ENCODE measurements around the gene LMO2.
"Not testable (repeated sequence)": the region's sequence is repeated elsewhere in the genome, so short reads cannot be mapped to it uniquely, and the experiment has no call there.

Gene LMO2

GRCh38 chr11:33891714-33892327 lies at the start of gene LMO2:
LMO2 (minus strand) TSS chr11:33892076; CDS start chr11:33869716, 22,360 bp downstream.
- DNase-seq: no peak

GRCh38 chr11:33940538-33940815 lies 48.6 kb upstream of the LMO2 start:
- no peak for DNase-seq

GRCh38 chr11:33936725-33937604 lies 45.1 kb upstream of the LMO2 start:
- DNase-seq: no peak

- DNase-seq: no peak
Measured at GRCh38 chr11:33935461-33936456, 43.9 kb upstream of the LMO2 start.

GRCh38 chr11:33935005-33935404 lies 43.1 kb upstream of the LMO2 start:
- no peak for DNase-seq

- DNase-seq: no peak
Measured at GRCh38 chr11:33934450-33934849, 42.6 kb upstream of the LMO2 start.

- DNase-seq: no peak
Measured at GRCh38 chr11:33933602-33934001, 41.7 kb upstream of the LMO2 start.

- DNase-seq: no peak
Measured at GRCh38 chr11:33932721-33933120, 40.8 kb upstream of the LMO2 start.

- not testable (repeated sequence) for DNase-seq
Measured at GRCh38 chr11:33931739-33932366, 40.0 kb upstream of the LMO2 start.

- DNase-seq: no peak
Measured at GRCh38 chr11:33931067-33931466, 39.2 kb upstream of the LMO2 start.

GRCh38 chr11:33930317-33931021 lies 38.6 kb upstream of the LMO2 start:
- no peak for DNase-seq

GRCh38 chr11:33928564-33928963 lies 36.7 kb upstream of the LMO2 start:
- DNase-seq: no peak

GRCh38 chr11:33926671-33927552 lies 35.0 kb upstream of the LMO2 start:
- DNase-seq: no peak

GRCh38 chr11:33924341-33924740 lies 32.5 kb upstream of the LMO2 start:
- no peak for DNase-seq

GRCh38 chr11:33923626-33924025 lies 31.8 kb upstream of the LMO2 start:
- no peak for DNase-seq

GRCh38 chr11:33920838-33921613 lies 29.1 kb upstream of the LMO2 start:
- DNase-seq: peak; percentile 17

- no peak for DNase-seq
Measured at GRCh38 chr11:33919645-33920044, 27.8 kb upstream of the LMO2 start.

GRCh38 chr11:33917402-33917801 lies 25.5 kb upstream of the LMO2 start:
- DNase-seq: not testable (repeated sequence)

GRCh38 chr11:33916736-33917135 lies 24.9 kb upstream of the LMO2 start:
- DNase-seq: no peak

GRCh38 chr11:33915526-33915925 lies 23.6 kb upstream of the LMO2 start:
- DNase-seq: no peak

Data from CD4-positive, alpha-beta T cell treated with Interferon gamma for 1 hour (primary cell).